ENCODE data around the gene PLEKHF1. TPM values are rescaled to one million over a fixed set of nuclear protein-coding genes. Genes with fewer than 3 reads are reported as not detected.

The PLEKHF1 gene, protein sequence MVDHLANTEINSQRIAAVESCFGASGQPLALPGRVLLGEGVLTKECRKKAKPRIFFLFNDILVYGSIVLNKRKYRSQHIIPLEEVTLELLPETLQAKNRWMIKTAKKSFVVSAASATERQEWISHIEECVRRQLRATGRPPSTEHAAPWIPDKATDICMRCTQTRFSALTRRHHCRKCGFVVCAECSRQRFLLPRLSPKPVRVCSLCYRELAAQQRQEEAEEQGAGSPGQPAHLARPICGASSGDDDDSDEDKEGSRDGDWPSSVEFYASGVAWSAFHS
- total RNA-seq = 10 to 100 TPM in 3 of 4 donors, 1 to 10 TPM in 1; 8.6 to 38.8 (median 14.2) TPM

DNA sequence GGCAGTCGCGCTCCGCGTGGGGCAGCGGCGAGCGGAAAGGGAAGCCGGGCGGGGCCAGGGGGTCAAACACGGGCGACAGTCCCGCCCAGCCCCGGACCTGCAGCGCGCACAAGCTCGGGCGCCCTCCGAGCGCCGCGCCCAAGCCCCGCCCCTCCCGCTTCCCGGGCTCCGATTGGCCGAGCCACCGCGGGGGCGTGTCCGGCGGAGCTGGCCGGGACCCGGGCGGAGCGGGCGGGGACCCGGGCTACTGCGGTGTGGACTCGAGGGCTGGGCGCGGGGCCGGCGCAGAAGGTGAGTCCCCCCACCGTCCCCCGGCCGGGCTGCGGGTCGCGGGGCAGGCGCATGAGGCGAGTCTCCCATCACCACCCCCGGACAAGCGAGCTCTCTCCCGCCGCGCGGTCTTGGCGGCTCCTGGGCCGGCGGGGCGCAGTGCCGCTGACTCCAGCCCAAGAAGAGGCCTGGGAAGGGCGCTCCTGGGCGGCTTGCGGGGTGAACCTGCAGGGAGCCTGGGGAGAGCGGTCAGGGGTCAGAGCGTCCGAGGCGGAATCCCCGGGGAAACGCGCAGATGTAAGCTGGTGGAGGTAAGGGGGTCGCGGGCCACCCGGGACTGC, at the start of gene PLEKHF1:
Gene PLEKHF1, plus strand, starts transcription at position 247 of the 611 bp plus-strand sequence. CDS start 8,379 bp downstream, outside the sequence.
- no peak for TF ChIP-seq EP300 (IDR thresholded peaks at IDR 0.05; ENCODE audit: low read depth)
- TF ChIP-seq POLR2AphosphoS5 (IDR thresholded peaks at IDR 0.05) = peak in 2 of 3 donors; percentile 21 to 51

DNA sequence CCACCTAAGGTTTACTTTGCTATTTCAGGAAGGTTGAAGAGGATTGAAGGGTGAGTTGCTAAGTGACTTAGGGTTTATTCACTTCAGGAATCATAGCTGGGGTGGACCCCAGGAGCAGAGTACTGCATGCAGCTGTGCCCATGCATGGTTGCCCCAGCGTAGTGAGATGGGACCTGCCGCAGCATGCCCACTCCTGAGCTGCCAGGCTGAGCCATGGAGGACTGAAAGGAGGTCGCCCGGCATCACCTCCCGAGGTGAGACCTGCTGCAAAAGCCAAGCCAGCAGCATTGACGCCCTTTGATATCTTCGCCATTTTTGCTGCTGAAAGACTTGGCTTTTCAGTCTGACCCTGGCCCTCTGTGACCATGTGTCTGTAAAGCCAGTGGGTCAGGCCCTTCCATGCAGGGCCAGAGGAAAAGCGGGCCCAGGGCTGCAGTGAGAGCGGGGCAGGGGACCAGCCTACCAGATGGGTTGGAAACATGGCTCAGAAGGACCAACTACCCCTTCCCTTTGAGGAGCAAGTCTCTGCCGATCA, 49.3 kb upstream of the PLEKHF1 start:
- Histone ChIP-seq H3K27ac (no peak overlapping the region), H3K36me3 (peaks cover 0 to 25% (median 10%) of the 10 kb centered on the region in 4 donors), H3K9me3 (no peaks in the 10 kb centered on the region), H3K27me3 (no peaks in the 10 kb centered on the region), H3K4me1 (no peaks in the 10 kb centered on the region), H3K4me3 (no peak overlapping the region)
- TF ChIP-seq EP300 (IDR thresholded peaks at IDR 0.05; ENCODE audit: low read depth) (no peak), POLR2AphosphoS5 (IDR thresholded peaks at IDR 0.05) (no peak), POLR2A (IDR thresholded peaks at IDR 0.05) (no peak)
- TF ChIP-seq, protein P1, sequence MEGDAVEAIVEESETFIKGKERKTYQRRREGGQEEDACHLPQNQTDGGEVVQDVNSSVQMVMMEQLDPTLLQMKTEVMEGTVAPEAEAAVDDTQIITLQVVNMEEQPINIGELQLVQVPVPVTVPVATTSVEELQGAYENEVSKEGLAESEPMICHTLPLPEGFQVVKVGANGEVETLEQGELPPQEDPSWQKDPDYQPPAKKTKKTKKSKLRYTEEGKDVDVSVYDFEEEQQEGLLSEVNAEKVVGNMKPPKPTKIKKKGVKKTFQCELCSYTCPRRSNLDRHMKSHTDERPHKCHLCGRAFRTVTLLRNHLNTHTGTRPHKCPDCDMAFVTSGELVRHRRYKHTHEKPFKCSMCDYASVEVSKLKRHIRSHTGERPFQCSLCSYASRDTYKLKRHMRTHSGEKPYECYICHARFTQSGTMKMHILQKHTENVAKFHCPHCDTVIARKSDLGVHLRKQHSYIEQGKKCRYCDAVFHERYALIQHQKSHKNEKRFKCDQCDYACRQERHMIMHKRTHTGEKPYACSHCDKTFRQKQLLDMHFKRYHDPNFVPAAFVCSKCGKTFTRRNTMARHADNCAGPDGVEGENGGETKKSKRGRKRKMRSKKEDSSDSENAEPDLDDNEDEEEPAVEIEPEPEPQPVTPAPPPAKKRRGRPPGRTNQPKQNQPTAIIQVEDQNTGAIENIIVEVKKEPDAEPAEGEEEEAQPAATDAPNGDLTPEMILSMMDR (IDR thresholded peaks at IDR 0.05) = no peak
- no peak for DNase-seq
- intact Hi-C loops (cut with DNase I; ENCODE audit: low total_unique reads) (no loop called here), in situ Hi-C loops (cut with MboI; ENCODE audit: low pct_ligation_motif_present in 1 of 4, low pct_unique_long_range_greater_than_20kb in 1 of 4, low sequenced_read_pairs in 3 of 4) (loop anchor here in 2 of 4 donors (25.0 kb wide), 2 partner anchors 96 to 221 kb away; partner anchors contain the start of gene C19orf12 (in 1 of the 2))
- WGBS, 2 donors (ENCODE audit: low coverage in 1 of 2) = 90% methylated on average over 10 of the region's 10 CpGs; no CpG with 5 or more reads in 1 of the 2 donors

More for the DNA sequence above, at the start of gene PLEKHF1:
- Histone ChIP-seq H3K4me3 (peak within 1 kb of the TSS; percentile 32 to 76 (median 61)), H3K4me1 (peaks cover 31 to 57% (median 46%) of the 10 kb centered on the region in 4 donors), H3K36me3 (no peaks in the 10 kb centered on the region), H3K27ac (peak within 1 kb of the TSS; percentile 81 to 90 (median 84)), H3K9me3 (no peaks in the 10 kb centered on the region), H3K27me3 (no peaks in the 10 kb centered on the region)
- DNase-seq = peak; percentile 94
- 0% methylated on average over 36 of the region's 75 CpGs; no CpG with 5 or more reads in 1 of the 2 donors for WGBS, 2 donors (ENCODE audit: low coverage in 1 of 2)
- in situ Hi-C loops (cut with MboI; ENCODE audit: low pct_ligation_motif_present in 1 of 4, low pct_unique_long_range_greater_than_20kb in 1 of 4, low sequenced_read_pairs in 3 of 4) (no loop called here), intact Hi-C loops (cut with DNase I; ENCODE audit: low total_unique reads) (no loop called here)

DNA sequence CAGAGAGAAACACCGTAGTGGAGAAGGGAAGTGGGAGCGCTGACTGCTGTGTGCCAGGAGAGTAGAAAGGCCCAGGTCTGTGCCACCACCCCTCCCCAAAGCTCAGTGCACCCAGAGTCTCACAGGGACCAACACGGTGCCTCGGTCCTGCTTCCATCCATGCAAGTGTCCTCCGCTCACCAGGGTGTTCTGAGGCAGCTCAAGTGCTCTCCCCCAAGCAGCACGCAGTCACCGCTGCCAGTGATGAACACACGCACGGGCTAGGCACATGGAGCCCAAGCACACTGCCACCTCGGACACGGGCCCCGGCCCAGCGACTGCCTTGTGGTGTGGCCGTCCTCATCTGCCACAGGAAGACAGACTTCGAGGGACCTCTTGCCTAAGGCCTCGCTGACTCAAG, 48.7 kb upstream of the PLEKHF1 start:
- H3K9me3 ChIP-seq = no peaks in the 10 kb centered on the region
- 87% methylated on average over 14 of the region's 16 CpGs; no CpG with 5 or more reads in 1 of the 2 donors for WGBS, 2 donors (ENCODE audit: low coverage in 1 of 2)
- DNase-seq = no peak
- in situ Hi-C loops (cut with MboI; ENCODE audit: low pct_ligation_motif_present in 1 of 4, low pct_unique_long_range_greater_than_20kb in 1 of 4, low sequenced_read_pairs in 3 of 4) (loop anchor here in 2 of 4 donors (25.0 kb wide), 2 partner anchors 96 to 221 kb away; partner anchors contain the start of gene C19orf12 (in 1 of the 2)), intact Hi-C loops (cut with DNase I; ENCODE audit: low total_unique reads) (no loop called here)
- peaks cover 0 to 24% (median 9%) of the 10 kb centered on the region in 4 donors for H3K36me3 ChIP-seq
- no peak overlapping the region for H3K4me3 ChIP-seq
- no peaks in the 10 kb centered on the region for H3K4me1 ChIP-seq
- no peak overlapping the region for H3K27ac ChIP-seq
- no peak for TF ChIP-seq EP300 (IDR thresholded peaks at IDR 0.05; ENCODE audit: low read depth)
- no peak for TF ChIP-seq POLR2A (IDR thresholded peaks at IDR 0.05)
- TF ChIP-seq POLR2AphosphoS5 (IDR thresholded peaks at IDR 0.05) = no peak
- TF ChIP-seq, protein P1 (IDR thresholded peaks at IDR 0.05) = no peak
- no peaks in the 10 kb centered on the region for H3K27me3 ChIP-seq

DNA sequence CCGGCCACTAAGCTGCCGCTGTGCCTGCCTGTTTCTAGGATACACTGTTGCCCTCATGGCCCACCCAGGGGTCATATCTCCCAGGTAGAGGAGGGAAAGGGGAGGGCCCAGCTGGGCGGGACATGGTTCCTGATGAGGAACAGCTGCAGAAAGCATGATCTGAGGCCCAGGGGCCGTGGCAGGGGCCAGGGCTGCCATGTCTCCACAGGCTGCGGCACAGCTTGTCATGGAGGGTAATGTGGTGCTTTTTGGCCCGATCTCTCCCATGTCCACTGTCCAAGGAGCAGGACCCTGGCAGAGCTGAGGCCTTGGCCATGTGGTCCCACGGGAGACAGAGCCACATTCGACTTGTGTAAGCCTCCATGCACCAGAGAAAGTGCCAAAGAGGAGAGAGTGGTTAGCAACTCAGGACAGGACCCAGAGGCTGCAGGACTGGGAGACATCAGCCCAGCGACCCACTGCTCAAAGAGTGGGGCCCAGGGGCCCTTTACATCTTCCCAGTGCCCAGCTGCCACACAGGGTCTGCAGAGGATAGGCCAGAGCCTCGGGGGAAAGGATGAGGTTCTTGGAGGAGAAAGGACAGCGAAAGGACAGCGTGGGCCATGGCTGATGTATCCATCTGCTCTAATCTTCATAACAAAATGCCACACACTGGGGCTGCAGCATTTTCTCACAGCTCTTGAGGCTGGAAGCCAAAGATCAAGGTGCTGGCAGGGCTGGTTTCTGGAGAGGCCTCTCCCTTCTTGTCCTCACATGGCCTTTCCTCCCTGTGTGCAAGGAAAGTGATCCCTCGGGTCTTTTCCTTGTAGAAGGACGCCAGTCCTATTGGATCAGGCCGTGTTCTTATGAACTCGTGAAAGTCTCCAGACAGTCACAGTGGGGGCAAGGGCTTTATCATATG, 47.6 kb upstream of the PLEKHF1 start:
- in situ Hi-C loops (cut with MboI; ENCODE audit: low pct_ligation_motif_present in 1 of 4, low pct_unique_long_range_greater_than_20kb in 1 of 4, low sequenced_read_pairs in 3 of 4) = loop anchor here in 2 of 4 donors (25.0 kb wide), 2 partner anchors 95 to 220 kb away; partner anchors contain the start of gene C19orf12 (in 1 of the 2)
- Histone ChIP-seq H3K36me3 (peaks cover 0 to 13% (median 4%) of the 10 kb centered on the region in 4 donors), H3K9me3 (no peaks in the 10 kb centered on the region), H3K4me1 (no peaks in the 10 kb centered on the region), H3K4me3 (no peak overlapping the region), H3K27me3 (no peaks in the 10 kb centered on the region), H3K27ac (no peak overlapping the region)
- TF ChIP-seq, protein P1 (IDR thresholded peaks at IDR 0.05) = no peak
- no peak for TF ChIP-seq POLR2A (IDR thresholded peaks at IDR 0.05)
- TF ChIP-seq POLR2AphosphoS5 (IDR thresholded peaks at IDR 0.05) = no peak
- no peak for TF ChIP-seq EP300 (IDR thresholded peaks at IDR 0.05; ENCODE audit: low read depth)
- no peak for DNase-seq
- intact Hi-C loops (cut with DNase I; ENCODE audit: low total_unique reads) = no loop called here
- 84% methylated on average over 14 of the region's 16 CpGs; no CpG with 5 or more reads in 1 of the 2 donors for WGBS, 2 donors (ENCODE audit: low coverage in 1 of 2)
